Nephron progenitor cell (in vitro differentiated cells): ENCODE measurements around the gene INKA2.
A peak's percentile ranks its signal among the peaks of the same experiment; 100 is the strongest.

Source experiments
- DNase-seq: peaks from one replicate; pipeline ENCODE4 v3.0.0; 2021
- H3K27ac Mint-ChIP-seq: 2 replicates; pipeline ENCODE4 v1.8.0; 2021; ENCODE audit warnings: mild to moderate bottlenecking, moderate library complexity, mixed read lengths
- H3K27me3 Mint-ChIP-seq: 2 replicates; pipeline ENCODE4 v1.8.0; 2021; ENCODE audit warnings: mild to moderate bottlenecking, low read depth, mixed read lengths; ENCODE audit not compliant: poor library complexity
- H3K36me3 Mint-ChIP-seq: 2 replicates; pipeline ENCODE4 v1.8.0; 2021; ENCODE audit warnings: low read depth, mixed read lengths
- H3K4me1 Mint-ChIP-seq: 2 replicates; pipeline ENCODE4 v1.8.0; 2021; ENCODE audit warnings: mixed read lengths
- H3K4me3 Mint-ChIP-seq: 2 replicates; pipeline ENCODE4 v1.8.0; 2021; ENCODE audit warnings: mild to moderate bottlenecking, moderate library complexity, mixed read lengths
- H3K9me3 Mint-ChIP-seq: 2 replicates; pipeline ENCODE4 v1.8.0; 2021; ENCODE audit warnings: mild to moderate bottlenecking, moderate library complexity, mixed read lengths
- CTCF ChIP-seq: fragments of 200-600 bp; sonication (generic); IDR thresholded peaks from 2 replicates; pipeline ENCODE4 v1.5.0; 2021; ENCODE audit warnings: antibody characterized with exemption

INKA2 gene

GRCh38 chr1:111769517-111770146, 30.4 kb upstream of the INKA2 start:
- DNase-seq, result peak; percentile 37
- no peak overlapping the region for H3K4me3 Mint-ChIP-seq
- H3K9me3 Mint-ChIP-seq, result no peaks in the 10 kb centered on the region
- no peaks in the 10 kb centered on the region for H3K4me1 Mint-ChIP-seq
- no peak overlapping the region for H3K27ac Mint-ChIP-seq
- H3K27me3 Mint-ChIP-seq, result peaks cover 6% of the 10 kb centered on the region
- peaks cover 23% of the 10 kb centered on the region for H3K36me3 Mint-ChIP-seq
- TF ChIP-seq CTCF, result peak; percentile 80

- Mint-ChIP-seq H3K4me1 (no peaks in the 10 kb centered on the region), H3K9me3 (no peaks in the 10 kb centered on the region), H3K27me3 (peaks cover 6% of the 10 kb centered on the region), H3K36me3 (peaks cover 28% of the 10 kb centered on the region), H3K4me3 (no peak overlapping the region), H3K27ac (no peak overlapping the region)
- no peak for DNase-seq
- no peak for TF ChIP-seq CTCF
Observed at GRCh38 chr1:111768625-111769024, 29.4 kb upstream of the INKA2 start.

- Mint-ChIP-seq H3K4me3 (no peak overlapping the region), H3K27me3 (peaks cover 5% of the 10 kb centered on the region), H3K4me1 (no peaks in the 10 kb centered on the region), H3K9me3 (no peaks in the 10 kb centered on the region), H3K27ac (no peak overlapping the region), H3K36me3 (peaks cover 32% of the 10 kb centered on the region)
- no peak for TF ChIP-seq CTCF
- DNase-seq, result no peak
Observed at GRCh38 chr1:111768023-111768422, 28.8 kb upstream of the INKA2 start.

- no peak overlapping the region for H3K27ac Mint-ChIP-seq
- no peak for TF ChIP-seq CTCF
- H3K4me3 Mint-ChIP-seq, result no peak overlapping the region
- peaks cover 68% of the 10 kb centered on the region for H3K36me3 Mint-ChIP-seq
- peaks cover 13% of the 10 kb centered on the region for H3K4me1 Mint-ChIP-seq
- H3K27me3 Mint-ChIP-seq, result no peaks in the 10 kb centered on the region
- no peaks in the 10 kb centered on the region for H3K9me3 Mint-ChIP-seq
- DNase-seq, result no peak
Observed at GRCh38 chr1:111762332-111762731, 23.1 kb upstream of the INKA2 start.

- Mint-ChIP-seq H3K9me3 (no peaks in the 10 kb centered on the region), H3K4me1 (peaks cover 19% of the 10 kb centered on the region), H3K27me3 (no peaks in the 10 kb centered on the region), H3K27ac (no peak overlapping the region), H3K36me3 (peaks cover 64% of the 10 kb centered on the region), H3K4me3 (no peak overlapping the region)
- DNase-seq, result no peak
- TF ChIP-seq CTCF, result no peak
Observed at GRCh38 chr1:111761717-111762116, 22.5 kb upstream of the INKA2 start.

- TF ChIP-seq CTCF, result no peak
- peak overlapping the region; percentile 63 for H3K4me3 Mint-ChIP-seq
Observed at GRCh38 chr1:111758373-111758772, 19.2 kb upstream of the INKA2 start.

More at GRCh38 chr1:111758373-111758772, 19.2 kb upstream of the INKA2 start:
- H3K27me3 Mint-ChIP-seq, result no peaks in the 10 kb centered on the region
- DNase-seq, result no peak
- H3K36me3 Mint-ChIP-seq, result peaks cover 38% of the 10 kb centered on the region
- no peak overlapping the region for H3K27ac Mint-ChIP-seq
- H3K4me1 Mint-ChIP-seq, result peaks cover 38% of the 10 kb centered on the region
- H3K9me3 Mint-ChIP-seq, result no peaks in the 10 kb centered on the region
